ENCODE results near the gene NUP54.

NUP54 gene, protein sequence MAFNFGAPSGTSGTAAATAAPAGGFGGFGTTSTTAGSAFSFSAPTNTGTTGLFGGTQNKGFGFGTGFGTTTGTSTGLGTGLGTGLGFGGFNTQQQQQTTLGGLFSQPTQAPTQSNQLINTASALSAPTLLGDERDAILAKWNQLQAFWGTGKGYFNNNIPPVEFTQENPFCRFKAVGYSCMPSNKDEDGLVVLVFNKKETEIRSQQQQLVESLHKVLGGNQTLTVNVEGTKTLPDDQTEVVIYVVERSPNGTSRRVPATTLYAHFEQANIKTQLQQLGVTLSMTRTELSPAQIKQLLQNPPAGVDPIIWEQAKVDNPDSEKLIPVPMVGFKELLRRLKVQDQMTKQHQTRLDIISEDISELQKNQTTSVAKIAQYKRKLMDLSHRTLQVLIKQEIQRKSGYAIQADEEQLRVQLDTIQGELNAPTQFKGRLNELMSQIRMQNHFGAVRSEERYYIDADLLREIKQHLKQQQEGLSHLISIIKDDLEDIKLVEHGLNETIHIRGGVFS

GRCh38 chr4:76148142-76148865 is at the start of gene NUP54:
TSS of gene NUP54 (minus strand) at chr4:76148397. CDS start at chr4:76148374, 23 bp downstream.
- Mint-ChIP-seq H3K4me3 (peak within 1 kb of the TSS; percentile 94 to 98 (median 97)), H3K4me1 (peaks cover 36% of the 10 kb centered on the region), H3K9me3 (no peaks in the 10 kb centered on the region), H3K36me3 (ENCODE audit: low read depth) (peaks cover 8% of the 10 kb centered on the region), H3K27me3 (ENCODE audit: low read depth) (no peaks in the 10 kb centered on the region), H3K27ac (peak within 1 kb of the TSS; percentile 85 to 92 (median 91))
- TF ChIP-seq, protein P1, sequence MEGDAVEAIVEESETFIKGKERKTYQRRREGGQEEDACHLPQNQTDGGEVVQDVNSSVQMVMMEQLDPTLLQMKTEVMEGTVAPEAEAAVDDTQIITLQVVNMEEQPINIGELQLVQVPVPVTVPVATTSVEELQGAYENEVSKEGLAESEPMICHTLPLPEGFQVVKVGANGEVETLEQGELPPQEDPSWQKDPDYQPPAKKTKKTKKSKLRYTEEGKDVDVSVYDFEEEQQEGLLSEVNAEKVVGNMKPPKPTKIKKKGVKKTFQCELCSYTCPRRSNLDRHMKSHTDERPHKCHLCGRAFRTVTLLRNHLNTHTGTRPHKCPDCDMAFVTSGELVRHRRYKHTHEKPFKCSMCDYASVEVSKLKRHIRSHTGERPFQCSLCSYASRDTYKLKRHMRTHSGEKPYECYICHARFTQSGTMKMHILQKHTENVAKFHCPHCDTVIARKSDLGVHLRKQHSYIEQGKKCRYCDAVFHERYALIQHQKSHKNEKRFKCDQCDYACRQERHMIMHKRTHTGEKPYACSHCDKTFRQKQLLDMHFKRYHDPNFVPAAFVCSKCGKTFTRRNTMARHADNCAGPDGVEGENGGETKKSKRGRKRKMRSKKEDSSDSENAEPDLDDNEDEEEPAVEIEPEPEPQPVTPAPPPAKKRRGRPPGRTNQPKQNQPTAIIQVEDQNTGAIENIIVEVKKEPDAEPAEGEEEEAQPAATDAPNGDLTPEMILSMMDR (IDR thresholded peaks at IDR 0.05; ENCODE audit: unreplicated experiment in 3 of 3): no peak

DNA sequence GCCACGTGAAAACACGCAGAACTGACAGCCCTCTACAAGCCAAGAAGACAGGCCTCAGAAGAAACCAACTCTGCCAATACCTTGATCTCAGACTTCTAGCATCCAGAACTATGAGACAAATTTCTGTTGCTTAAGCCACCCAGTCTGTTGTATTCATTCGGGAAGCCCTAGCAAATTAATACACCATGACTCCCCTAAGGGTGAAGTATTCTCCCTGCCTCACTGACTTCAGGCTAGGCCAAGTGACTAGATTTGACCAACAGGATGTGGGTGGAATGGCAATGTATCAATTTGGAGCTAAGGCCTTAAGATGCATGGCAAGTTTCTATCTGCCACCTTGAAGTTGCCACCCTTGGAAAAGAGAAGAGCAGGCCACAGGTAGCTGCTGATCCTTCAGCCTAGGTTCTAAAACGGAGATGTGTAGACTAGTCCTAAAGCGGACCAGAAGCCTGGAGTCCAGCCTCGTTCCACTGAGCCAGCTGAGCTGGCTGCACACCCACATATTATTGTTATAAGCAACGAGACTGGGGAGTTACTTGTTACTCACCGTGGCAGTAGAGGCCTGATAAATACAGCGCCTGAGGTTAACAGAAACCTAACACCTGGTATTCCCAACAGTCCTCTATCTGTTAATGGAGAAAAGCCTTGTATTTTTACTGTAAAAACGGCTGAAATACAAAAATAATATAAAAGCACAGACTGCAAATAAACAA is 49.0 kb upstream of the NUP54 start:
- H3K27me3 Mint-ChIP-seq (ENCODE audit: low read depth): no peaks in the 10 kb centered on the region

DNA sequence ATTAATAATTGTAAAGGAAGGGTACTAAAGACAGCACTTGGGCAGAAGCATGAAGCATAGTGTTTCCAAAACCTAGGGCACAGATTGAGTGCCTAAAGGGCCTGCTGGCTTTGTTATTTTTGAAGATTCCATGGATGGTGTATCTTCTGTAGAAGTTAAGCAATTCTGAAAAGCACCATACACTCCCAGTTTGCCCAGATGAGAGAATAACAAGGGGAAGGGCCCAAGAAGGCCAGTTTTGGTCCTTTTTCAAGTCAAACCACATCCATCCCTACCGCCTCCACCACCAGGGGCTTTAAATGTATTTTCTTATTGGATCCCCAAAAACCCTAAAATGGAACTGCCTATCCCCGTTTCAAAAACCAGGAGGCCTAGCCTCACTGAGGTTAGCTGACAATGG is 48.2 kb upstream of the NUP54 start:
- peaks cover 41% of the 10 kb centered on the region for H3K36me3 Mint-ChIP-seq (ENCODE audit: low read depth)
- H3K4me1 Mint-ChIP-seq: peaks cover 65% of the 10 kb centered on the region
- TF ChIP-seq, protein P1 (IDR thresholded peaks at IDR 0.05; ENCODE audit: unreplicated experiment in 3 of 3): no peak
- peaks cover 16% of the 10 kb centered on the region for H3K9me3 Mint-ChIP-seq
- H3K27me3 Mint-ChIP-seq (ENCODE audit: low read depth): no peaks in the 10 kb centered on the region
- H3K4me3 Mint-ChIP-seq: no peak overlapping the region
- peak overlapping the region; percentile 96 to 98 (median 97) for H3K27ac Mint-ChIP-seq

More for the DNA sequence above, 49.0 kb upstream of the NUP54 start:
- peaks cover 67% of the 10 kb centered on the region for H3K4me1 Mint-ChIP-seq
- peaks cover 12% of the 10 kb centered on the region for H3K9me3 Mint-ChIP-seq
- peak overlapping the region; percentile 96 to 98 (median 97) for H3K27ac Mint-ChIP-seq
- H3K4me3 Mint-ChIP-seq: peak overlapping the region in 2 of 3 experiments; percentile 38 to 54
- peaks cover 33% of the 10 kb centered on the region for H3K36me3 Mint-ChIP-seq (ENCODE audit: low read depth)
- TF ChIP-seq, protein P1 (IDR thresholded peaks at IDR 0.05; ENCODE audit: unreplicated experiment in 3 of 3): no peak

- Mint-ChIP-seq H3K36me3 (ENCODE audit: low read depth) (peaks cover 52% of the 10 kb centered on the region), H3K27ac (peak overlapping the region; percentile 55 to 96 (median 64)), H3K4me1 (peaks cover 54% of the 10 kb centered on the region), H3K4me3 (no peak overlapping the region), H3K27me3 (ENCODE audit: low read depth) (no peaks in the 10 kb centered on the region), H3K9me3 (peaks cover 16% of the 10 kb centered on the region)
- TF ChIP-seq, protein P1 (IDR thresholded peaks at IDR 0.05; ENCODE audit: unreplicated experiment in 3 of 3): no peak
These were observed 47.1 kb upstream of the NUP54 start for GRCh38 chr4:76195326-76195725.

DNA sequence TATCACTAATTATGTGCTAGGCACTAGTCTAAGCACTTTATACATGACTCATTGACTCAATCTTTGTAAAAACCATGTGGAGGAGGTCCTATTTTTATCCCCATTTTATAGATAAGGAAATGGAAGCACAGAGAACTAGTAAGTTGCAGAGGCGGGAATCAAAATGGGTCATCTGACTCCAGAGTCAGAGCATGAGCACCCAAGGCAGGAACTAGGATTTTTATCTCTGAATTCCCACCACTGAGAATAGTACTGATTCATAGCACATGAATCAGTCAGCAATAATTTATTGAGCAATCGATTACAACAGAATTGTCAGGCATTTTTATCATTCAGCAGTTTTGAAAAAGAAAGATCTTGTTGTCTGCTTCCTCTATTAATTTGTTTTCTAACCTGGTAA is 46.1 kb upstream of the NUP54 start:
- Mint-ChIP-seq H3K4me3 (no peak overlapping the region), H3K9me3 (peaks cover 16% of the 10 kb centered on the region), H3K36me3 (ENCODE audit: low read depth) (peaks cover 60% of the 10 kb centered on the region), H3K4me1 (peaks cover 44% of the 10 kb centered on the region), H3K27me3 (ENCODE audit: low read depth) (no peaks in the 10 kb centered on the region), H3K27ac (peak overlapping the region; percentile 59 to 89 (median 80))
- TF ChIP-seq, protein P1 (IDR thresholded peaks at IDR 0.05; ENCODE audit: unreplicated experiment in 3 of 3): no peak
